Testis (tissue), 2 donors: ENCODE measurements around the gene FOXO6.

ENCODE experiments used
- CTCF ChIP-seq, 3 experiments: fragments of 450-650 bp in 2 of 3; fragments of 200-600 bp in 1 of 3; sonication (generic) in 1 of 3; IDR thresholded peaks; one replicate each; pipeline ENCODE4 v1.5.1; 2016 to 2019; ENCODE audit warnings: antibody characterized with exemption in 3 of 3, mild to moderate bottlenecking in 2 of 3, moderate library complexity in 1 of 3
- POLR2A ChIP-seq: fragments of 450-650 bp; IDR thresholded peaks from one replicate; pipeline ENCODE4 v1.6.1; 2017; ENCODE audit warnings: antibody characterized with exemption, mild to moderate bottlenecking, moderate library complexity

GRCh38 chr1:41357451-41358101 is 3.7 kb upstream of the FOXO6 start:
- no peak for TF ChIP-seq CTCF (IDR thresholded peaks at IDR 0.05)
- no peak for TF ChIP-seq POLR2A
